Measurements from ENCODE around the gene CYP11A1.

- TF ChIP-seq CTCF (IDR thresholded peaks at IDR 0.05) (no peak), POLR2A (IDR thresholded peaks at IDR 0.05) (no peak)
These were observed 36.1 kb upstream of the CYP11A1 start for GRCh38 chr15:74403588-74403919.

Data from esophagus squamous epithelium (tissue), 4 donors.